ENCODE data around the gene CRISPLD2.

CRISPLD2 gene

GRCh38 chr16:84819644-84820304, at the start of gene CRISPLD2:
Gene CRISPLD2 (plus strand): TSS chr16:84819985. CDS start chr16:84838496, 18,511 bp downstream.
- peak; percentile 78 for DNase-seq

- DNase-seq, result no peak
Measured at GRCh38 chr16:84773312-84773711, 46.5 kb upstream of the CRISPLD2 start.

- DNase-seq, result no peak
Measured at GRCh38 chr16:84774810-84775209, 45.0 kb upstream of the CRISPLD2 start.

GRCh38 chr16:84775262-84775810, 44.4 kb upstream of the CRISPLD2 start:
- no peak for DNase-seq

- no peak for DNase-seq
Measured at GRCh38 chr16:84777435-84777834, 42.4 kb upstream of the CRISPLD2 start.

GRCh38 chr16:84778720-84779119, 41.1 kb upstream of the CRISPLD2 start:
- DNase-seq, result no peak

GRCh38 chr16:84780063-84780462, 39.7 kb upstream of the CRISPLD2 start:
- no peak for DNase-seq

GRCh38 chr16:84780544-84781376, 39.0 kb upstream of the CRISPLD2 start:
- DNase-seq, result no peak

- DNase-seq, result no peak
Measured at GRCh38 chr16:84782846-84783245, 36.9 kb upstream of the CRISPLD2 start.

GRCh38 chr16:84785843-84786581, 33.8 kb upstream of the CRISPLD2 start:
- DNase-seq, result peak; percentile 81

GRCh38 chr16:84786605-84787262, 33.1 kb upstream of the CRISPLD2 start:
- DNase-seq, result no peak

GRCh38 chr16:84787263-84787622, 32.5 kb upstream of the CRISPLD2 start:
- DNase-seq, result no peak

GRCh38 chr16:84788920-84789391, 30.8 kb upstream of the CRISPLD2 start:
- DNase-seq, result no peak

- DNase-seq, result no peak
Measured at GRCh38 chr16:84789431-84789830, 30.4 kb upstream of the CRISPLD2 start.

- DNase-seq, result no peak
Measured at GRCh38 chr16:84790301-84790700, 29.5 kb upstream of the CRISPLD2 start.

GRCh38 chr16:84791088-84791487, 28.7 kb upstream of the CRISPLD2 start:
- DNase-seq, result no peak

- DNase-seq, result no peak
Measured at GRCh38 chr16:84791501-84791900, 28.3 kb upstream of the CRISPLD2 start.

- no peak for DNase-seq
Measured at GRCh38 chr16:84794186-84794585, 25.6 kb upstream of the CRISPLD2 start.

GRCh38 chr16:84794626-84795025, 25.2 kb upstream of the CRISPLD2 start:
- DNase-seq, result no peak

- no peak for DNase-seq
Measured at GRCh38 chr16:84795329-84796053, 24.3 kb upstream of the CRISPLD2 start.

- no peak for DNase-seq
Measured at GRCh38 chr16:84800158-84800978, 19.4 kb upstream of the CRISPLD2 start.
